Glutamatergic neuron (in vitro differentiated cells): ENCODE measurements around the gene NATD1. TPM values are rescaled to one million over a fixed set of nuclear protein-coding genes. Genes with fewer than 3 reads are reported as not detected.
A peak's percentile ranks its signal among the peaks of the same experiment; 100 is the strongest.

ENCODE experiments used
- DNase-seq: peaks from one replicate; pipeline ENCODE4 v3.0.0; 2022
- H3K27ac Mint-ChIP-seq: one replicate; pipeline ENCODE4 v1.8.0; 2020; ENCODE audit warnings: mild to moderate bottlenecking, mixed read lengths, inconsistent platforms; ENCODE audit not compliant: unreplicated experiment
- H3K27me3 Mint-ChIP-seq: one replicate; pipeline ENCODE4 v1.8.0; 2020; ENCODE audit warnings: mild to moderate bottlenecking, moderate library complexity, mixed read lengths, inconsistent platforms; ENCODE audit not compliant: unreplicated experiment
- H3K36me3 Mint-ChIP-seq: one replicate; pipeline ENCODE4 v1.8.0; 2020; ENCODE audit warnings: mild to moderate bottlenecking, mixed read lengths, inconsistent platforms; ENCODE audit not compliant: unreplicated experiment
- H3K4me1 Mint-ChIP-seq: one replicate; pipeline ENCODE4 v1.8.0; 2020; ENCODE audit warnings: mild to moderate bottlenecking, low read depth, mixed read lengths, inconsistent platforms; ENCODE audit not compliant: unreplicated experiment
- H3K4me3 Mint-ChIP-seq: one replicate; pipeline ENCODE4 v1.8.0; 2020; ENCODE audit warnings: mild to moderate bottlenecking, mixed read lengths, inconsistent platforms; ENCODE audit not compliant: unreplicated experiment
- H3K9me3 Mint-ChIP-seq: one replicate; pipeline ENCODE4 v1.8.0; 2020; ENCODE audit warnings: mild to moderate bottlenecking, moderate library complexity, mixed read lengths, inconsistent platforms; ENCODE audit not compliant: unreplicated experiment
- total RNA-seq: library from RNA; stranded (reverse); fragmentation: NEBNext Ultra II Directional; extraction: Animal tissue kit (Norgen Biotek cat#: 25700); gene quantifications from one replicate; pipeline ENCODE4 v1.2.1, GENCODE V29; 2021; ENCODE audit not compliant: unreplicated experiment
- TF ChIP-seq, protein P1 (sequence below): fragments of 200-600 bp; sonication (generic); IDR thresholded peaks from one replicate; pipeline ENCODE4 v1.5.0; 2021; ENCODE audit not compliant: partially characterized antibody, unreplicated experiment

NATD1 gene
- total RNA-seq, 1 donor from 2014 or later = 45.9 TPM

DNA sequence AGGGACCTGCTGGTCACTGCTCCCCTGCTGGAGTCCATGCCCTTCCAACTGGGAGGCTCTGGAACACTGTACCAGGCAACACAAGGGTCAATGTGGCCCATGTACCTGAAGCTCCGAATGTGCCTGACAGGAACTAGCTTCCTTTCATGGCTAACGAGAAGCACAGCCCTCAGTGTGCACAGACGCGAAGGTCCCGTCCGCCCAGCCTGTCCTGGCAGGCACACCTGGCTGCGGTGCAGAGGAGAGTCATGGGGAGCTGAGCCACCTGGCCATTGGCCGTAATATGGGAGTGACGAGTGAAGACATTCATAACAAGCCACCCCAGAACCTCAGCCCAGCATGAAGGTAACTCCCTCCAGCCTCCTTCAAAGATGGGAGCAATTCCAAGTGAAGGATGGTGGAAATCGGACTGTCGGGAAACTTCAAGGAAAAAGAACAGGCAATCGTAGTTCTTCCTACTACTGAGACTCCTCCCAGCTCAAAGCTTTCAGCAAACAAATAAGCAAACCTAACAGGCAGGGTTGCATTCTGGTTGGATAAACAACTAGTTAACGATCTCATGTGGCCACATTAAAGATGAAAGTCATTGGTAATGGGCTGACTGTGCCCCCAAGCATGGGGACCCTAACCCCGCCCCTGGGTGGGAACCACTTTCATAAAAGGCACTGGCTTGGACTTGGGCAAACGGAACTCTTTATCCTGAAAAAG lies 52.5 kb downstream of the NATD1 start:
- Mint-ChIP-seq H3K4me1 (peaks cover 38% of the 10 kb centered on the region), H3K4me3 (peak overlapping the region; percentile 82), H3K9me3 (peaks cover 14% of the 10 kb centered on the region), H3K36me3 (peaks cover 17% of the 10 kb centered on the region), H3K27ac (peak overlapping the region; percentile 78), H3K27me3 (peaks cover 11% of the 10 kb centered on the region)
- TF ChIP-seq, protein P1, sequence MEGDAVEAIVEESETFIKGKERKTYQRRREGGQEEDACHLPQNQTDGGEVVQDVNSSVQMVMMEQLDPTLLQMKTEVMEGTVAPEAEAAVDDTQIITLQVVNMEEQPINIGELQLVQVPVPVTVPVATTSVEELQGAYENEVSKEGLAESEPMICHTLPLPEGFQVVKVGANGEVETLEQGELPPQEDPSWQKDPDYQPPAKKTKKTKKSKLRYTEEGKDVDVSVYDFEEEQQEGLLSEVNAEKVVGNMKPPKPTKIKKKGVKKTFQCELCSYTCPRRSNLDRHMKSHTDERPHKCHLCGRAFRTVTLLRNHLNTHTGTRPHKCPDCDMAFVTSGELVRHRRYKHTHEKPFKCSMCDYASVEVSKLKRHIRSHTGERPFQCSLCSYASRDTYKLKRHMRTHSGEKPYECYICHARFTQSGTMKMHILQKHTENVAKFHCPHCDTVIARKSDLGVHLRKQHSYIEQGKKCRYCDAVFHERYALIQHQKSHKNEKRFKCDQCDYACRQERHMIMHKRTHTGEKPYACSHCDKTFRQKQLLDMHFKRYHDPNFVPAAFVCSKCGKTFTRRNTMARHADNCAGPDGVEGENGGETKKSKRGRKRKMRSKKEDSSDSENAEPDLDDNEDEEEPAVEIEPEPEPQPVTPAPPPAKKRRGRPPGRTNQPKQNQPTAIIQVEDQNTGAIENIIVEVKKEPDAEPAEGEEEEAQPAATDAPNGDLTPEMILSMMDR = no peak
- no peak for DNase-seq

DNA sequence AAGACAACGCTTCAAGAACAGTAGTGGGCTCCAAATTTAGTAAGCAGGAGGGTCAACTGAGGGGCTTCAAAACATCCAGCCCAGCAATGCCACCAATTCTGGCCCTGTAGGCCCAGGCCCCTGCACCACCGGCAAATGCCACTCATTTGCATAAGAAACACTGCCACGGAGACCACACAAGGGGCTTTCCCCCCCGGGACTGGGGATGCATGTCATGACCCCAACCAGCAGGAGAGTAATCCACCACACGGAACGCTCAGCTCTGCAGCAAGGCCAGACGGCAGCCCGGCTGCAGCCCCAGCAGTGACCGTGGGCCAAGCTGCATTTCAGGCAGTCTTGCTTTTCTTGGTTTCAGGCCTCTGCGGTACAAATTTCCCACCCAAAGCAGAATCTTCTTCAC lies 53.4 kb downstream of the NATD1 start:
- no peak overlapping the region for H3K27ac Mint-ChIP-seq
- H3K9me3 Mint-ChIP-seq = peaks cover 15% of the 10 kb centered on the region
- no peak overlapping the region for H3K4me3 Mint-ChIP-seq
- TF ChIP-seq, protein P1 = no peak
- peaks cover 17% of the 10 kb centered on the region for H3K36me3 Mint-ChIP-seq
- H3K27me3 Mint-ChIP-seq = peaks cover 11% of the 10 kb centered on the region
- H3K4me1 Mint-ChIP-seq = peaks cover 34% of the 10 kb centered on the region
- DNase-seq = peak; percentile 66

DNA sequence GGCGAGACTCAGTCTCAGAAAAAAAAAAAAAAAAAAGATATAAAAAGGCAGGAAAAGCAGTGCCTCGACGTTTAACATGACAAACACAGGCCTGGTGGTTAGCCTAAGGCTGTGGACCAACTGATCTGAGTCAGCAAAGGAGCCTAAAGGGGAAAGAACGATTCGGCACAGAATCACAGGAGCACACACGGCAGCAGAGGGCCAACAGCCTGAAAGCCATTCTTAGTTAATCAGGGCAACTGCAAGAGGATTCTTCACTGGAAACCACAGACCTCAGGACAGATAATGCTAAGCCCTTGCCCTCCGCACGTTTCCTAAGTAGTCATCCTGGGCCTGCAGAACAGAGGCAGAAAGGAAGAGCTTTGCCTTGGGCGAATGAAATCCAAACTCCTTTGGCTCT lies 53.9 kb downstream of the NATD1 start:
- Mint-ChIP-seq H3K36me3 (peaks cover 17% of the 10 kb centered on the region), H3K27ac (no peak overlapping the region), H3K27me3 (peaks cover 16% of the 10 kb centered on the region), H3K4me3 (no peak overlapping the region), H3K9me3 (peaks cover 14% of the 10 kb centered on the region), H3K4me1 (peaks cover 35% of the 10 kb centered on the region)
- no peak for DNase-seq
- TF ChIP-seq, protein P1 = no peak

DNA sequence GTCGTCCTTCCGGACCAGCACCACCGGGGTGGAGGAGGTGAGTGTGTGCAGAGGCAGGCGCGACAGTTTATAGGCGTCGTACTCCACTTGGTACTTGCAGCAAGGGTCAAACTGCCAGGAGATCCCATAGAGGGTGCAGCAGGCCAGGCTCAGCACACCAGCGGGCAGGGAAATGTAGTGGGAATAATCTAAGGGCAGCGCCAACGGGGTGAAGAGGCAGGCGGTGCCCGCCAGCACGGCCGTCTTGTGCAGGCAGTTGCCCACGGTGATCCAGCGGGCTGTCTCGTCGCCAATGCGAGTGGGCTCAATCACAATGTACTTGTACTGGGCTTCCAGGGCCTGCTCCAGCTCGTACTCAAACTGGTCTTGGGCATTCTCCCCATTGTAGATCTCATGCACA lies 54.8 kb downstream of the NATD1 start:
- peak overlapping the region; percentile 9 for H3K4me3 Mint-ChIP-seq
- peaks cover 16% of the 10 kb centered on the region for H3K27me3 Mint-ChIP-seq
- TF ChIP-seq, protein P1 = no peak
- H3K9me3 Mint-ChIP-seq = peaks cover 14% of the 10 kb centered on the region
- peaks cover 36% of the 10 kb centered on the region for H3K4me1 Mint-ChIP-seq
- no peak for DNase-seq
- peaks cover 17% of the 10 kb centered on the region for H3K36me3 Mint-ChIP-seq
- H3K27ac Mint-ChIP-seq = no peak overlapping the region

DNA sequence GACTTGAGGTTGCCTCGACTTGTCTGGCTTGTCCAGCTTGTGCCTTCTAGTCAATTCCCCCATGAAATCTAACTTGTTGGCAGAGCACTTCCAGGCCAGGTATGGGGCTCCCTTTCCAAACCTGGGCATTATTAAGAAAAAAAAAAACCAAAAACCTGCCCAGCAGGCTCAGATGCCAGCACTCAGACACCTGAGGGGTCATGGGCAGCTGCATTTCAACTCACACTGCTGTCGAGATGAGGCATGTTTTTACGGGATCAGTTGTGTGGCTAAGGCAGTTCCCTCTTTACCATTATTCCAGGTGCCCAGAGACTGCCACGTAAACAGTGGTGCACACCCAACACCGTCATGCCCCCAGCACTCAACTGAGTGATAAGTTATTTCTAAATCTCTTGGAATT lies 57.1 kb downstream of the NATD1 start:
- TF ChIP-seq, protein P1 = no peak
- Mint-ChIP-seq H3K4me3 (no peak overlapping the region), H3K9me3 (peaks cover 11% of the 10 kb centered on the region), H3K4me1 (peaks cover 36% of the 10 kb centered on the region), H3K27ac (no peak overlapping the region), H3K27me3 (peaks cover 16% of the 10 kb centered on the region), H3K36me3 (peaks cover 17% of the 10 kb centered on the region)
- no peak for DNase-seq
